Osteocyte (in vitro differentiated cells): ENCODE results near the gene SLC26A8. TPM values are rescaled to one million over a fixed set of nuclear protein-coding genes. Genes with fewer than 3 reads are reported as not detected.

ENCODE experiments used
- DNase-seq: peaks from one replicate; pipeline ENCODE4 v3.0.0; 2021; ENCODE audit warnings: mixed read lengths; ENCODE audit not compliant: unreplicated experiment; ENCODE audit errors: extremely low spot score
- H3K27ac Mint-ChIP-seq: one replicate; pipeline ENCODE4 v1.8.0; 2021; ENCODE audit warnings: mild to moderate bottlenecking, mixed read lengths; ENCODE audit not compliant: unreplicated experiment
- H3K27me3 Mint-ChIP-seq: one replicate; pipeline ENCODE4 v1.8.0; 2021; ENCODE audit warnings: mixed read lengths; ENCODE audit not compliant: unreplicated experiment
- H3K36me3 Mint-ChIP-seq: one replicate; pipeline ENCODE4 v1.8.0; 2021; ENCODE audit warnings: mixed read lengths; ENCODE audit not compliant: unreplicated experiment
- H3K4me1 Mint-ChIP-seq: one replicate; pipeline ENCODE4 v1.8.0; 2021; ENCODE audit warnings: mixed read lengths; ENCODE audit not compliant: unreplicated experiment
- H3K4me3 Mint-ChIP-seq: one replicate; pipeline ENCODE4 v1.8.0; 2021; ENCODE audit warnings: mild to moderate bottlenecking, moderate library complexity, mixed read lengths; ENCODE audit not compliant: unreplicated experiment
- H3K9me3 Mint-ChIP-seq: one replicate; pipeline ENCODE4 v1.8.0; 2021; ENCODE audit warnings: mixed read lengths; ENCODE audit not compliant: unreplicated experiment
- CTCF ChIP-seq: fragments of 200-600 bp; sonication (generic); IDR thresholded peaks from 2 replicates; pipeline ENCODE4 v1.5.0; 2021; ENCODE audit warnings: antibody characterized with exemption, mild to moderate bottlenecking, moderate library complexity
- total RNA-seq: library from RNA; stranded (reverse); gene quantifications from 2 replicates; pipeline ENCODE4 v1.2.1, GENCODE V29; 2021

The SLC26A8 gene
- total RNA-seq, 1 donor from 2014 or later = not detected

GRCh38 chr6:35897036-35897435 lies 127.4 kb downstream of the SLC26A8 start:
- Mint-ChIP-seq H3K4me1 (peaks cover 6% of the 10 kb centered on the region), H3K27ac (no peak overlapping the region), H3K27me3 (no peaks in the 10 kb centered on the region), H3K36me3 (peaks cover 7% of the 10 kb centered on the region), H3K4me3 (no peak overlapping the region), H3K9me3 (no peaks in the 10 kb centered on the region)
- no peak for TF ChIP-seq CTCF
- DNase-seq = no peak

DNA sequence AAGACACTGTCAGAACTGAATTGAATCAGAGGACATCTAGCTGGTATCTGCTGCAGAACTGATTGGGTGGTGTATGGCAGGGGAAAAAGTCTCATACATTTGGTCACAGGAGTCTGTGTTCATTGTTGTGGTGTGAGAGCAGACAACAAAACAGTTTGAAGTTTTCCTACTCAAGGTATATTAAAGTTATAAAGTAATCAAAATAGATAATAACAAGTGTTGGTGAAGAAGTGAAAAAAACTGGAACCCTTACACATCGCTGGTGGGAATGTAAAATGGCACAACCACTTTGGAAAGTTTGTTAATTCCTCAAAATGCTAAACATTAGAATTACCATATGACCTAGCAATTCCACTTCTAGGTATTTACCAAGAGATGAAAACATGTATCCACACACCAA lies 128.2 kb downstream of the SLC26A8 start:
- Mint-ChIP-seq H3K36me3 (peaks cover 7% of the 10 kb centered on the region), H3K27me3 (no peaks in the 10 kb centered on the region), H3K4me1 (peaks cover 6% of the 10 kb centered on the region), H3K27ac (no peak overlapping the region), H3K9me3 (no peaks in the 10 kb centered on the region), H3K4me3 (no peak overlapping the region)
- no peak for TF ChIP-seq CTCF
- DNase-seq = no peak

DNA sequence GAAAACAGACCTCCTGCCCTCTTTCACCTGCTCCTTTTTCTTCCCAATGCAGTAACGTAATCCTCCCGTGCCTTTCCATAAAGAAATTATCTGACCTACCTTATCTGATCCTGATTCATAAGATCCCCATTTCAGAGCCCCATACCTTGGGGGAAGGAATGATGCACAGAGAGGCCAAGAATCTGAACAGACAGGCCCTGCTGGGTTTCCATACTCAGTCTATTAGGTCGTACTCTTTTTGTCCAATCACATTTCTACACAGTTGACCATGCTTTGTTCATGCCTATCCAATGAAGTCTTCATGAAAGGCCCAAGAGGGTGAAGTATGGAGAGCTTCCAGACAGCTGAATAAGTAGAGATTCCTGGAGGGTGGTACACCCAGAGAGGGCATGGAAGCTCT lies 128.9 kb downstream of the SLC26A8 start:
- DNase-seq = no peak
- peaks cover 8% of the 10 kb centered on the region for H3K36me3 Mint-ChIP-seq
- H3K27me3 Mint-ChIP-seq = no peaks in the 10 kb centered on the region
- no peak overlapping the region for H3K27ac Mint-ChIP-seq
- H3K4me1 Mint-ChIP-seq = peaks cover 6% of the 10 kb centered on the region
- no peak overlapping the region for H3K4me3 Mint-ChIP-seq
- no peak for TF ChIP-seq CTCF
- H3K9me3 Mint-ChIP-seq = no peaks in the 10 kb centered on the region

DNA sequence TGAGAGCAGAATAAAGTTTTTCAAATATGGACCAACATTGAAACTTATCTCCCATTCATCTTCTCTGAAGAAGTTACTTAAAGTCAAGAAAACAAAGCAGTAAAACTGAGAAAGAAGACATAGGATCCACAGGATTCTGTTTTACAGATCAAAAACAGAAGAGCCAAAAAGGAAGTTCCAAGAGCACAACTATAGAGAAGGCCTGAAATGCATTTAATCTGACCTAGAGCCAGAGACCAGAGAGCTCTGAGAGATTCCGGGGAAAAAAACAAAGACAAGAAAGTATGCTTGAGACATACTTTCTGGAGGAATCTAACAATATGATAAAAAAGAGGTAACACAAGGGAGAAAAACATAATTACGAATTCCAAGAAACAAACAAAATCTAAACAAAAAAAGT lies 129.7 kb downstream of the SLC26A8 start:
- H3K4me3 Mint-ChIP-seq = no peak overlapping the region
- no peaks in the 10 kb centered on the region for H3K9me3 Mint-ChIP-seq
- peaks cover 8% of the 10 kb centered on the region for H3K36me3 Mint-ChIP-seq
- peak overlapping the region; percentile 2 for H3K27ac Mint-ChIP-seq
- TF ChIP-seq CTCF = no peak
- H3K4me1 Mint-ChIP-seq = peaks cover 9% of the 10 kb centered on the region
- H3K27me3 Mint-ChIP-seq = no peaks in the 10 kb centered on the region
- no peak for DNase-seq

Other genes with a start within 250 kb of the SLC26A8 start
- not detected in 2 replicates for gene CLPSL2, start 248.0 kb downstream of the SLC26A8 start, total RNA-seq
- gene CLPSL1, start 243.6 kb downstream of the SLC26A8 start, total RNA-seq = not detected in 2 replicates
- gene CLPS, start 227.3 kb downstream of the SLC26A8 start, total RNA-seq = not detected in 2 replicates
- gene LHFPL5, start 219.3 kb downstream of the SLC26A8 start, total RNA-seq = not detected in 2 replicates
- 36.0 and 39.1 TPM in 2 replicates for gene SRPK1, start 103.5 kb downstream of the SLC26A8 start, total RNA-seq
- 38.8 and 39.2 TPM in 2 replicates for gene MAPK14, start 3.2 kb upstream of the SLC26A8 start, total RNA-seq
- gene MAPK13, start 105.9 kb upstream of the SLC26A8 start, total RNA-seq = 1.5 and 1.6 TPM in 2 replicates
- gene BRPF3, start 172.1 kb upstream of the SLC26A8 start, total RNA-seq = 29.4 and 36.2 TPM in 2 replicates
- gene PNPLA1, start 245.4 kb upstream of the SLC26A8 start, total RNA-seq = not detected in 2 replicates